Measurements from ENCODE around the gene KIAA1671. TPM values are rescaled to one million over a fixed set of nuclear protein-coding genes. Genes with fewer than 3 reads are reported as not detected.

KIAA1671 gene
- total RNA-seq, 3 donors from 2014 or later = 71.3 to 131 (median 88.9) TPM

- DNase-seq (no peak), ATAC-seq (no peak)
- TF ChIP-seq CTCF (IDR thresholded peaks at IDR 0.05) = no peak
- intact Hi-C loops (cut with DNase I, micrococcal nuclease) = no loop called here
- H3K36me3 ChIP-seq (ENCODE audit: low read depth) = no peaks in the 10 kb centered on the region
- no peaks in the 10 kb centered on the region for H3K9me3 ChIP-seq
- no peak overlapping the region for H3K4me3 ChIP-seq
- H3K4me1 ChIP-seq (ENCODE audit: low read depth) = no peaks in the 10 kb centered on the region
These were observed 144.3 kb downstream of the KIAA1671 start for GRCh38 chr22:25096638-25097405.

GRCh38 chr22:25098445-25099081 is 146.0 kb downstream of the KIAA1671 start:
- Histone ChIP-seq H3K4me3 (no peak overlapping the region), H3K9me3 (no peaks in the 10 kb centered on the region), H3K36me3 (ENCODE audit: low read depth) (no peaks in the 10 kb centered on the region), H3K4me1 (ENCODE audit: low read depth) (no peaks in the 10 kb centered on the region)
- intact Hi-C loops (cut with DNase I, micrococcal nuclease) = no loop called here
- DNase-seq (no peak), ATAC-seq (no peak)
- TF ChIP-seq CTCF (IDR thresholded peaks at IDR 0.05) = no peak

GRCh38 chr22:25099202-25099601 is 146.7 kb downstream of the KIAA1671 start:
- no peaks in the 10 kb centered on the region for H3K36me3 ChIP-seq (ENCODE audit: low read depth)
- TF ChIP-seq CTCF (IDR thresholded peaks at IDR 0.05) = no peak
- intact Hi-C loops (cut with DNase I, micrococcal nuclease) = no loop called here
- H3K9me3 ChIP-seq = no peaks in the 10 kb centered on the region
- no peaks in the 10 kb centered on the region for H3K4me1 ChIP-seq (ENCODE audit: low read depth)
- DNase-seq (no peak), ATAC-seq (no peak)
- H3K4me3 ChIP-seq = no peak overlapping the region

GRCh38 chr22:25100402-25100801 is 147.9 kb downstream of the KIAA1671 start:
- Histone ChIP-seq H3K36me3 (ENCODE audit: low read depth) (no peaks in the 10 kb centered on the region), H3K4me1 (ENCODE audit: low read depth) (no peaks in the 10 kb centered on the region), H3K9me3 (no peaks in the 10 kb centered on the region), H3K4me3 (no peak overlapping the region)
- no peak for TF ChIP-seq CTCF (IDR thresholded peaks at IDR 0.05)
- DNase-seq = no peak
- ATAC-seq = no peak
- intact Hi-C loops (cut with DNase I, micrococcal nuclease) = no loop called here

- Histone ChIP-seq H3K36me3 (ENCODE audit: low read depth) (no peaks in the 10 kb centered on the region), H3K4me1 (ENCODE audit: low read depth) (no peaks in the 10 kb centered on the region), H3K9me3 (no peaks in the 10 kb centered on the region), H3K4me3 (no peak overlapping the region)
- TF ChIP-seq CTCF (IDR thresholded peaks at IDR 0.05) = no peak
- ATAC-seq (no peak), DNase-seq (no peak)
- intact Hi-C loops (cut with DNase I, micrococcal nuclease) = no loop called here
These were observed 148.4 kb downstream of the KIAA1671 start for GRCh38 chr22:25100948-25101347.
